IPS-15b (cell line): ENCODE data around the gene PES1.
A peak's percentile ranks its signal among the peaks of the same experiment; 100 is the strongest.
"Not testable (repeated sequence)": the region's sequence is repeated elsewhere in the genome, so short reads cannot be mapped to it uniquely, and the experiment has no call there.

Experiments used
- H3K27me3 ChIP-seq: one replicate; pipeline ENCODE4 v1.6.1; 2013; ENCODE audit warnings: low read length; ENCODE audit not compliant: control insufficient read depth, insufficient read depth
- H3K36me3 ChIP-seq: one replicate; pipeline ENCODE4 v1.6.1; 2013; ENCODE audit warnings: low read length; ENCODE audit not compliant: control insufficient read depth, insufficient read depth
- H3K4me1 ChIP-seq: one replicate; pipeline ENCODE4 v1.6.1; 2013; ENCODE audit warnings: mild to moderate bottlenecking, low read length; ENCODE audit not compliant: control insufficient read depth, insufficient read depth
- H3K4me3 ChIP-seq: one replicate; pipeline ENCODE4 v1.5.1; 2013; ENCODE audit warnings: low read depth, low read length
- H3K9ac ChIP-seq: one replicate; pipeline ENCODE4 v1.6.1; 2013; ENCODE audit warnings: low read depth, mild to moderate bottlenecking, low read length
- H3K9me3 ChIP-seq: one replicate; pipeline ENCODE4 v1.6.1; 2013; ENCODE audit warnings: mild to moderate bottlenecking, low read length; ENCODE audit not compliant: control insufficient read depth, insufficient read depth

Gene PES1

DNA sequence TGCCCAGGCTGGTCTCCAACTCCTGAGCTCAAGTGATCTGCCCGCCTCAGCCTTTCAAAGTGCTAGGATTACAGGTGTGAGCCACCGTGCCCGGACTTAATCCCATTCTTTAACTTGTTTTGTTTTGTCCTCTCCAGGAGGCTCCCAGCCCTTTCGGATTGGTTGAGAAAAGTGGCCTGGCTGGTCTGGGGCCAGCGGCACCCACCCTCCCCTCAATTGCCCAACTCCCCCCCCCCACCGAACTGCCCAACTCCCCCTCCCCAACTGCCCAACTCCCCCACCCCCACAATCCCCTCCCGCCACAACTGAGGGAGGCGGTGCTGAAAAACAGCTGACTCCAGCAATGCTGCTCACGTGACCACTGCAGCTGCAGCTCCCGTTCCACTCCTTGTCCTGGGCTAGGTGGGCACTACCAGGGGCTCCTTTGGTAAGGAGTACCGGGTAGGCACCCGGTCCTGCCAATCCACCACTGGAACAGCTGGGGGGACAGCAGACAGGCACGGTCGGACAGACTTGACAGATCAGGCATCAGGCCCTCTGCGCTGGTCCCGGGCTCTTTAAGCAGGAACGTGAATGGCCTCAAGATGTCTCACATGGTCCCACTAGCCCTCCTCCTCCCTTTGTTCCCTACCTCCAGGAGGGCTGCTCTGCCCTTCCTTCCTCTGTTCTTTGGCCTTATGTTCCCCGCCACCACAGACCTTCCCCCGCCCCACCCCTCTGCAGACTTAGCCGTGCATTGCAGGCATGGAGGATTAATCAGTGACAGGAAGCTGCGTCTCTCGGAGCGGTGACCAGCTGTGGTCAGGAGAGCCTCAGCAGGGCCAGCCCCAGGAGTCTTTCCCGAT lies 15.0 kb upstream of the PES1 start, which contains the start of gene TCN2:
Gene TCN2, plus strand, starts transcription at position 720 of the 845 bp plus-strand sequence. CDS start 158 bp downstream, outside the sequence.
- Histone ChIP-seq H3K36me3 (peaks cover 7% of the 10 kb centered on the region), H3K4me3 (peak within 1 kb of the TSS; percentile 64), H3K9ac (no peak within 1 kb of the TSS), H3K4me1 (no peaks in the 10 kb centered on the region), H3K9me3 (no peaks in the 10 kb centered on the region), H3K27me3 (no peaks in the 10 kb centered on the region)

DNA sequence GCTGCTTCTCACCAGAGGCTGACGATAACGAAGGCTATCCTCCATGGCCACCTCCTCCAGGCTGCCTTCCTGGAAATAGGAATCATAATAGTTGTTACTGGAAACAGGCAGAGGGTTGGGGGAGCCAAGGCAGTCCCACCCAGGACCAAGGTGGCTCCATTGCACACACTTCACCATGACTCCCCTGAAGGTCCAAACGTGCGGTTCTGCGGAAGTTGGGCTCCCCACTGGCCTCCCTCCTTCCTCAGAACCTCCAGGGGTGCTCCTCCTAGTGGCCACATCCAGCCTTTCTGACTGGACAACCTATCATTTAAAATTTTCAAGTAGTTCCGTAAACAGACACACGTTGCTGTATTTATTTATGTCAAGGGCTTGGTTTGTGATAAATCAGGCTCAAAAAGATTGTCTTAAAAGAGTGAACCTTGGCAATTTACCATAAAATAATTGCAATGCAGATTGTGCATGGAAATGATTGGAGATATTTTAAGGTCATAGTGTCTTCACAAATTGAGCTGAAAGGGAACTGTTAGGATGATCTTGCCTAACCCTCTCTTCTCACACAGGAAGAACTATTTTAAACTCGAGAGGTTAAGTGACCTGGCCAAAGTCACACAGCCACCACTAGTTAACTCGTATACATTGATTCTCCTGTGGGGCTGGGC lies 13.9 kb upstream of the PES1 start:
- Histone ChIP-seq H3K9me3 (no peaks in the 10 kb centered on the region), H3K4me3 (no peak overlapping the region), H3K9ac (peak overlapping the region; percentile 38), H3K27me3 (no peaks in the 10 kb centered on the region), H3K4me1 (no peaks in the 10 kb centered on the region), H3K36me3 (peaks cover 5% of the 10 kb centered on the region)

- H3K4me3 ChIP-seq = no peak overlapping the region
- H3K4me1 ChIP-seq = no peaks in the 10 kb centered on the region
- no peaks in the 10 kb centered on the region for H3K27me3 ChIP-seq
- no peaks in the 10 kb centered on the region for H3K36me3 ChIP-seq
- H3K9me3 ChIP-seq = no peaks in the 10 kb centered on the region
- H3K9ac ChIP-seq = no peak overlapping the region
Measured at GRCh38 chr22:30604723-30605122, 13.0 kb upstream of the PES1 start.

DNA sequence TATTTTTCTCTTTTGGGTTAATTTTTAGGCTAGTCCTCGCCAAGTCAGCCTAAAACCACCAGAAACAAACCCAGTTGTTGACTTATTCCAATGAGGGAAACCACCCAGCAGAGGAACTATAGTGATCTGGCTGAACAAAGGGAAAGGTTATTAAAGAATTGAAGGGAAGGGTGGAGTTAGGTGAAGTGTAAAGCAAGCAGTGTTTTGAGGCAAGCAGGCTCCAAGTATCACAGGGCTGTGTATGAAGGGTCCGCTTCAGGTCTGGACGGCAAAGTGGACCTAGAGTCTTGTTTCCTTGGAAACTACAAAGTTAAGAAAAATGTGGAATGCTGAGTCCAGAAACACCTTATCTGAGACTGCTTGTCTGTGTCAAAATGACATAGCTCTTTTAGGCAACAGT lies 12.1 kb upstream of the PES1 start:
- Histone ChIP-seq H3K4me1 (no peaks in the 10 kb centered on the region), H3K9me3 (no peaks in the 10 kb centered on the region), H3K9ac (no peak overlapping the region), H3K36me3 (no peaks in the 10 kb centered on the region), H3K27me3 (no peaks in the 10 kb centered on the region), H3K4me3 (no peak overlapping the region)

DNA sequence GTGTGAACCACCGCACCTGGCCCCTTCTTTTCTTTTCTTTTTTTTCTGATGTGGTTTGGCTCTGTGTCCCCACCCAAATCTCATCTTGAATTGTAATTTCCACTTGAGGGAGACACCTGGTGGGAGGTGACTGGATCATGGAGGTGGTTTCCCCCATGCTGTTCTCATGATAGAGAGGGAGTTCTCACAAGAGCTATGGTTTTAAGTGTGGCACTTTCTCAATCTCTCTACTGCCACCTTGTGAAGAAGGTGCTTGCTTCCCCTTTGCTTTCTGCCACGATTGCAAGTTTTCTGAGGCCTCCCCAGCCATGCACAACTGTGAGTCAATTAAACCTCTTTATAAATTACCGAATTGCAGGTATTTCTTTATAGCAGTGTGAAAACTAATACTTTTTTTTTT lies 10.3 kb upstream of the PES1 start:
- H3K4me1 ChIP-seq = no peaks in the 10 kb centered on the region
- H3K4me3 ChIP-seq = no peak overlapping the region
- H3K36me3 ChIP-seq = no peaks in the 10 kb centered on the region
- H3K9me3 ChIP-seq = no peaks in the 10 kb centered on the region
- H3K27me3 ChIP-seq = no peaks in the 10 kb centered on the region
- H3K9ac ChIP-seq = no peak overlapping the region

DNA sequence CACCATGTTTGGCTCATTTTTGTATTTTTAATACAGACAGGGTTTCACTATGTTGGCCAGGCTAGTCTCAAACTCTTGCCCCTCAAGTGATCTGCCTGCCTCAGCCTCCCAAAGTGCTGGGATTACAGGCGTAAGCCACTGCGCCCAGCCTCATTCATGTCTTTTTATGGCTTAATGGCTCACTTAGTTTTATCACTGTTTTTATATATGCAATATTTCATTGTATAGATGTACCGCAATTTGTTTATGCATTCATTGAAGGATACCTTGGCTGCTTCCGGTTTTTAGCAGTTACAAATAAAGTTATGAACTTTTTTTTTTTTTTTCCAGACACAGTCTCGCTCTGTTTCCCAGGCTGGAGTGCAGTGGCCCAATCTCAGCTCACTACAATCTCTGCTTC lies 9.8 kb upstream of the PES1 start:
- no peak overlapping the region for H3K4me3 ChIP-seq

DNA sequence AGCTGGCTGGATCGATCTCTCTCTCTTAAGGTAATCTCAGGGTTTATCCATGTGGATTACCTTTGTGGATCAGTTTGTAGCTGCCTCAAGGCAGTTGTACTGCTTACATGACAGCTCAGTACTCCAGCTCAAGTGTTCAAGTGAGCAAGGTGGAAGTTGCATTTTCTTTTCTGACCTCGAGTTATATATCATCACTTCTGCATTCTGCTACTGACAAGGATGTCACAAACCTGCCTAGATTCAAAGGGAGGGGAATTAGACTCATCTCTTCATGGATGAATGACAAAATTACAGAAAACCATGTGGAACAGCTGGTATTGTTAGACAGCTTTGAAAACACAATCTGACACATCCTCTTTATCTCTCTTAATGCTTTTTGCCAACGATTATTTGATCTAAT lies 9.2 kb upstream of the PES1 start:
- Histone ChIP-seq H3K4me3 (no peak overlapping the region), H3K9me3 (no peaks in the 10 kb centered on the region), H3K9ac (no peak overlapping the region), H3K4me1 (no peaks in the 10 kb centered on the region), H3K27me3 (no peaks in the 10 kb centered on the region), H3K36me3 (no peaks in the 10 kb centered on the region)

More for the DNA sequence above, 9.8 kb upstream of the PES1 start:
- Histone ChIP-seq H3K27me3 (no peaks in the 10 kb centered on the region), H3K36me3 (no peaks in the 10 kb centered on the region), H3K9ac (no peak overlapping the region), H3K9me3 (no peaks in the 10 kb centered on the region), H3K4me1 (no peaks in the 10 kb centered on the region)

GRCh38 chr22:30598986-30599385 lies 7.3 kb upstream of the PES1 start:
- no peak overlapping the region for H3K4me3 ChIP-seq
- no peak overlapping the region for H3K9ac ChIP-seq
- no peaks in the 10 kb centered on the region for H3K27me3 ChIP-seq
- no peaks in the 10 kb centered on the region for H3K36me3 ChIP-seq
- no peaks in the 10 kb centered on the region for H3K4me1 ChIP-seq
- no peaks in the 10 kb centered on the region for H3K9me3 ChIP-seq

DNA sequence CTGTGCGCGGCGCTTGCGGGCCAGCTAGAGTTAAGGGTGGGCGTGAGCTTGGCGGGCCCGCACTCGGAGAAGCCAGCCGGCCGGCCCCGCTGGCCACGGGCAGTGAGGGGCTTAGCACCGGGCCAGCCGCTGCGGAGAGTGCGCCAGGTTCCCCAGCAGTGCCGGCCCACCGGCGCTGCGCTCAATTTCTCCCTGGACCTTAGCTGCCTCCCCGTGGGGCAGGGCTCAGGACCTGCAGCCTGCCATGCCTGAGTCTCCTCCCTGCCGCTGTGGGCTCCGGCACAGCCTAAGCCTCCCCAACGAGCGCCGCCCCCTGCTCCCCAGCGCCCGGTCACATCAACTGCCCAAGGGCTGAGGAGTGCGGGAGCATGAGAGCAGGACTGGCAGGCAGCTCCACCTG lies 5.2 kb upstream of the PES1 start:
- Histone ChIP-seq H3K27me3 (peaks cover 8% of the 10 kb centered on the region), H3K9ac (no peak overlapping the region), H3K4me3 (no peak overlapping the region), H3K36me3 (no peaks in the 10 kb centered on the region), H3K9me3 (no peaks in the 10 kb centered on the region), H3K4me1 (no peaks in the 10 kb centered on the region)

- H3K9me3 ChIP-seq = no peaks in the 10 kb centered on the region
- peaks cover 8% of the 10 kb centered on the region for H3K27me3 ChIP-seq
- no peak overlapping the region for H3K4me3 ChIP-seq
- H3K36me3 ChIP-seq = no peaks in the 10 kb centered on the region
- H3K9ac ChIP-seq = no peak overlapping the region
- no peaks in the 10 kb centered on the region for H3K4me1 ChIP-seq
Measured at GRCh38 chr22:30596199-30596598, 4.5 kb upstream of the PES1 start.

DNA sequence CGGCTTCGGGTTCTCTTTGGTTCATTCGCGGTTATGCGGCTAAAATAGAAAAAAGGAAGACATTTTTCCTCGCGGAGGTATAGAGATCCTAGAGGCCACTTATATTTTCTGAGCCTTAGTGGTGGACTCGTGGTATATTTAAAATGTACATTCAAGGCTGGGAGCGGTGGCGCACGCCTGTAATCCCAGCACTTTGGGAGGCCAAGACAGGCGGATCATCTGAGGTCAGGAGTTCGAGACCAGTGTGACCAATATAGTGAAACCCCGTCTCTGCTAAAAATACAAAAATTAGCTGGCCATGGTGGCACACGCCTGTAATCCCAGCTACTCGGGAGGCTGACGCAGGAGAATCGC lies 627 bp upstream of the PES1 start:
- not testable (repeated sequence) for H3K4me1 ChIP-seq, H3K27me3 ChIP-seq, H3K9me3 ChIP-seq, H3K4me3 ChIP-seq, H3K9ac ChIP-seq
- peaks cover 20% of the 10 kb centered on the region for H3K36me3 ChIP-seq

- Histone ChIP-seq H3K4me1 (no peaks in the 10 kb centered on the region), H3K36me3 (peaks cover 31% of the 10 kb centered on the region), H3K9ac (peak overlapping the region; percentile 76), H3K27me3 (peaks cover 8% of the 10 kb centered on the region), H3K4me3 (peak overlapping the region; percentile 91), H3K9me3 (no peaks in the 10 kb centered on the region)
Measured at GRCh38 chr22:30591191-30591587, 521 bp downstream of the PES1 start.
